CD4-positive, alpha-beta T cell treated with Interleukin-10 for 1 hour (primary cell): ENCODE results near the gene CRACDL.
A peak's percentile ranks its signal among the peaks of the same experiment; 100 is the strongest.
"Not testable (repeated sequence)": the region's sequence is repeated elsewhere in the genome, so short reads cannot be mapped to it uniquely, and the experiment has no call there.

Experiments
- DNase-seq: peaks from one replicate; pipeline ENCODE4 v3.0.0-alpha.2; 2020

CRACDL gene

DNA sequence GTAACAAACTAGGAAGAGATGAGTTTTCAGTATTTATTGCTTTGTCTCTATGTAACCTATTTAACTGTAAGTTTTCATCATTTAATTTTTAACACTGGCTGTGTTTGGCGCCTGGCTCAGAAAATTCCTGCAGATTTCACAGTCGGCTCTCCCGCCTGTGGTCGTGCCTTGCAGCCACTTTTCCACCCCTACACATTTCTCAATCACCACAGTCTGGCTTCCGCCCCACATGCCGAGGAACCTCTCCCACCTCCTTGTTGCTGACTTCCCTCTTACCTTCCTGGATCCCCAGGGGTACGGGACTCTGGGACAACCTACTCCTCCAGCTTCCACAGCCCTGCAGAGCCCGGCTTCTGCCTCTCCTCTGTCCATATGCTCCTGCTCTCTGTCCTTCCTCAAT is 163.5 kb downstream of the CRACDL start:
- DNase-seq: no peak

DNA sequence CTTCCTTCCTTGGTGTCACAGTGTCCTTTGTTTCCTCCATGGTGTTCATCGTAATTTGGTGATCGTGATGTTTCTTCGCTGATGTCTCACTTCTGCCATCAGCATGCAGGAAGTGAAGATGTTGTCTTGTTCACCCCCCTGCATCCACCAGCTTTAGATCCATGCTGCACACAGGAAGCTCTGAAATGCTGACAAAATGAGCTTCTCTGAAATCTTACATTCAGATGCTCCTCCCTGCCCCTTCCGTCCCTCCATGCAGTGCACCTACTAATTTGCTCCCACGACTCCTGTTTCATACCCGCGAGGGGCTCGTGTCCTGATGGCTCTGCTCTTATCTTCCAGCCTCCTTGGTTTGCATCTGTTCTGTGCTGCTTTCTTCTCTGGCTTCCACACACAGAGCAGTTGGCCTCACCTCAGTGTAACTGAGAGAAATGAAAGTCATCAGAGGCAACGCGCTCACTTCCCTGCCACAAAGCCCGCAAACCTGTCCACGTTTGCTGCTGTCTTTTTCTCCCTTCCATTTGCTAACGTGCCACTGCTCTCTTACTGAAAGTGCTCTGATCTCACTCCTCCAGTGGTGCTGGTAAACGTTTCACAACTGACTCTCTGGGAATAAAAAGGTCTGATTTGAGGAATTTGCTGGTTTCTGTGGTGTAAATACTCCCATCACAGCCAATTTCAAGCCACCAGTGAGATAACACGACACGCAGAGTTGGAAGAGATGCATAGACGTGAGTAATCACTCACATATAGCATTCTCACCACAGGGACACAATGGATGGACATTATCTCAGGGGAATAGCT is 164.1 kb downstream of the CRACDL start:
- DNase-seq: peak; percentile 79

DNA sequence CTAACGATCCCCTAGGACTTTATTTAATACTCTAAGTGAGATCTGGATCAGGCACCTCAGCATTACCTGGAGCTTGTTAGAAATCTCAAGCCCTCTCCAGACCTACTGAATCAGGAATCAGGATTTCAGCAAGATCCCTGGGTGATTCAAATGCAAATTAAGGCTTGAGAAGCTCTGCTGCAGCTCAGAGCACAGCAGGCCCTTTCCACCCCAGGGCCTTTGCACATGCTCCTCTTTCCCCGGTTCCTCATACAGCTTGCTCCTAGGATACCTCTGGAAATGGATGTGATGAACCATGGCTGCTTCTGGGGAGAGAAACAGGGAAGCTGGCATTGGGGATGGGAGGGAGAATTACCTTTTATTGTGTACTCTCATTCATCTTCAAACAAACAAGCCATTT is 164.8 kb downstream of the CRACDL start:
- DNase-seq: no peak

DNA sequence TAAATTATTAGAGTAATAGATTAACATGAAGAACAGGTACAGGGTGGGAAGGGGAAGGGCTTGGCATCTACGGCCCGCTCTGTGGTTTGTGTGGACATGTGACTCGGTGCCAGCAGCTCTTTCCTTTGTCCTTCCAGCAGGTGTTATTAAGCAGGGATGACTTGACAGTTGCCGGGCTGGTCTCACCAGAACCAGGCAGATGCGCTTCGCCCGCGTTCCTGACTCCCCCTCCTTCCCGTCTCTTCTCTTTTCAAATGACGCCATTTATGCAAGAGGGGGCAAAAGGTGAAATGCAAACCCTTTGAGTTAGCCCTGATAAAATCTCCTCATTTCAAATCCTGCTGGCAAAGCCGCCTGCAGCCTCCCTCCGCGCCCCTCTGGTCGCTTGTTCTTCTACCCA is 166.2 kb downstream of the CRACDL start:
- DNase-seq: peak; percentile 49

- no peak for DNase-seq
These were observed 166.9 kb downstream of the CRACDL start for GRCh38 chr2:98769114-98769476.

DNA sequence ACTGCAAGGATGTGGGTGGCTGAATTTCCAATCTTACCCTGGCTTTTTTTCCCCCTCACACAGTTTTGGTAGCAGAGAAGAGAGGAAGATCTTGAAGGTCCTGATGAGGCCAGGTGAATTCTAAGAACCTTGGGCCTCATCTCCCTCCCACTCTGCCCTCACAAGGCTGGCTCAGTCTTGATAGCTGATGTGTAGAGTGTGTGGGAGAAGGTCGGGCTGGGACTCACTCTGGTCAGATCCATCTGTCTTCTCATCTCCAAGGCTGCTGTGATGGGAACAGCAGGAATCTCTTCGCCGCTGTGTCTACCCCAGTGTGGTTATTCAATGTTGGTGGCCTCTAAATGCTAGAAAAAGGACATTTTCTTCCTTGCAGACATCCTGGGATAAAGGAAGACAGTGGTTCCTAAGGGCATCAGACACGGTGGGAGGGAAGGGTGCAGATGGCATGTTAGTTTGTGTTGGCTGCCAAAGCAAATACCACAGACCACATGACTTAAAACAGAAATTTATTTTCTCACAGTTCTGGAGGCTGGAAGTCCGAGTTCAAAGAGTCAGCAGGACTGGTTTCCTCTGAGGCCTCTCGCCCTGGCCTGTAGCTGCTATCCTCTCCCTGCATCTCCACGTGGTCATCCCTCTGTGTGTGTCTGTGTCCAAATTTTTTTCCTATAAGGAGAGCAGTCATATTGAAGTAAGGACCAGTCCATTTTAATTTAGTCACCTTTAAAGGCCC is 167.5 kb downstream of the CRACDL start:
- peak; percentile 29 for DNase-seq

GRCh38 chr2:98764499-98764898 is 171.5 kb downstream of the CRACDL start:
- no peak for DNase-seq

DNA sequence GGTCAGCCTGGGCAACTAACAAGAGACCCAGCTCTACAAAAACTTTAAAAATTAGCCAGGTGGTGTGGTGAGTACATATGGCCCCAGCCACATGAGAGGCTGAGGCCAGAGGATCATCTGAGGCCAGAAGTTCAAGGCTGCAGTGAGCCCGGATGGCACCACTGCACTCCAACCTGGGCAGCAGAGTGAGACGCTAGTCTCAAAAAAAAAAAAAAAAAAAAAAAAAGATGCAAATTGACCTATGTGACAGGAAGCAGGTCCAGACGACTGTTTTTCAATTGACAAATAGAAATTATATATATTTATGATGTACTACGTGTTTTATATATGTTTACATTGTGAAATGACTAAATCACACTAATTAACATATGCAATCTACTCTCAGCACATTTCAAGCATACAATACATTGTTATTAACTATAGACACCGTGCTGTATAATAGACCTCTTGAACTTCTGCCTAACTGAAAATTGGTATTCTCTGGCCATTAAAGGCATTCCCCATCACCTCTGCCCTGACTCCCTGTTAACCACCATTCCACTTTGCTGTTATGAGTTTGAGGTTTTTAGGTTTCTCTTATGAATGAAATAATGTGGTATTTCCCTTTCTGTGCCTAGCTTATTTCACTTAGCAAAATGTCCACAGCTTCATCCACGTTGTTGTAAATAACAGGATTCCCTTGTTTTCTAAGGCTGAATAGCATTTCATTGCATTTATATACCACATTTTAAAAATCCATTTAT is 172.6 kb downstream of the CRACDL start:
- no peak for DNase-seq

DNA sequence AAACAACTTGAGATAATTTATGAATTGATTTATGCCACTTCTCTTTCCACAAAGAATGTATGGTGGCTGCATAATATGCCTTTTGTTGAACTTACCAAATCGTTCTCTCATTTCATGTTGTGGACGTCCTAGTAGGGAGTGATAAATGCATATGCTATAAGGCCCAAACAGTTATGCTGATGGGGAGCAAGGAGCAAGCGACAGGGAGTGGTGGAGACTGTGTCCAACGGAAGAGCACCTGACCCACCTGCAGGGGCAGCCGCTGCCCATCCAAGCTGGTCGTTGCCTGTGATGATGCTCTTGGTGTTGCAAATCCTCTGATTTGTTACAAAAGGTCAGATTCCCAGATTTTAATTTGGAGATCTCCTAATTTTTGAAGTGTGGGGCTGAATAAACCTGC is 174.1 kb downstream of the CRACDL start:
- DNase-seq: no peak

DNA sequence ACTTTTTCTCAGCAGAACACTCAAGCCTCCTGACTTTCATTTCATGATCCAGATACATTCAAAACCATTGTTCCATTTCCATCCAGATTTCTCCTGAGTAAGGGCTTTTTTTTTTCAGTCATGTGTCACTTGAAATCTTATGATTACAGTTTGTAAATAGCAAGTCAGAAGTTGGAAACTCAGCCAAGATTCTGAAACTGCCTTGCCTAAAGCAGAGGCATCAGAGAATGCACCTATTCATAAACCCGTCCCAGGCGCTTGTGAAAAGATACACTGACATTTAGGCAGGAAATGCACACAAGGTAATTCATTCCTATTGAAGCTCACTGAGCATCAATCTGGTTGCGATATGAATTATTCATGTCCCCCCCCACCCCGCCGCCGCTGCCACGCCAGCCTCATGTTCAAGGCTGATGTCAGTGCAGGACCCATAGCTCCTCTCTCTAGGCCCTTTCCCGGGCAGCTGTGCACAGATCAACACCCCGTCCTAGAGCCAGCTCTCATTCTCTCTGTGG is 174.7 kb downstream of the CRACDL start:
- peak; percentile 49 for DNase-seq

- no peak for DNase-seq
These were observed 176.0 kb downstream of the CRACDL start for GRCh38 chr2:98759827-98760625.

DNA sequence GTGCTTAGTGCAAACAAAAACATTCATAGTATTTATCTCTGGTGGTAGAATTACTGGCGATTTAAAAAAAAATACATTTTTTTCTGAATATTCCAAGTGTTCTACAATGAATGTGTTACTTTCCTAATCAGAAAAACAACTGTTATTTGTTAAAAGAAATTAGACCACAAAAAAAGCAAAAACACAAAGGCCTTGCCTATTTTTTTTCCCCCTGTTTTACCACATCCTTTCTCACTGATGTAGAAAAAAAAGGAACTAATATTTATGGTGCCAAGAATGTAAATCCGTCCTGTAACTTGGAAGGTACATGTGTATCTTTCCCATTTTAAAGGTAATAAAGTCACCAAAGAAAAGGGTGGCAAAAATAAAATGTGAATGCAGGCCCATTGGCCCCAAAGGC is 176.7 kb downstream of the CRACDL start:
- DNase-seq: peak; percentile 30

DNA sequence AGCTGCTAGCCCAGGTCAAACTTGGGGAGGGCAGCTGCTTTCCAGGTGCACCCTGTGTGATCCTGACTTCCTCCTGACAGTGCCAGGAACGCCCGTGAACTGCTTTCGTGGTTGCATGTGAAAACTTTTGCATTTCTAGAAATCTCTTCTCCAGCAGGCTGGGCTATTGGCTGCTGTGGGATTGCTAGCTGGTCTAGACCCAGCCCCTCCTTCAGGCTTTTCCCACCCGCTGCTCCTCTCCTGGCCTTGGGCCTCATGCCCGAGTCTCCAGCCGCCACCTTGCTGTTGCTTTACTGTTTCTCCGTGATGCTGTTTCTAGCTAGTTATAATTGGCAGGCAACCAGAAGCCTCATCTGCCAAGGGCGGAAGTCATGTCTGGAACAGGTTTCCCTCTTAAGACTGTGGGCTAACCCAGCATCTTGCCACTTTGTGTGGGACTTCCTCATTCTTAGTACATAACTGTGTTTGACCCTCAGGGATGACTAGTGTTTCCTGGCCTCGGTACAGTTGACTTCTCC is 178.1 kb downstream of the CRACDL start:
- DNase-seq: peak; percentile 76

GRCh38 chr2:98753801-98754200 is 182.2 kb downstream of the CRACDL start:
- no peak for DNase-seq

GRCh38 chr2:98752711-98753110 is 183.3 kb downstream of the CRACDL start:
- not testable (repeated sequence) for DNase-seq

GRCh38 chr2:98751748-98752147 is 184.3 kb downstream of the CRACDL start:
- DNase-seq: no peak

DNA sequence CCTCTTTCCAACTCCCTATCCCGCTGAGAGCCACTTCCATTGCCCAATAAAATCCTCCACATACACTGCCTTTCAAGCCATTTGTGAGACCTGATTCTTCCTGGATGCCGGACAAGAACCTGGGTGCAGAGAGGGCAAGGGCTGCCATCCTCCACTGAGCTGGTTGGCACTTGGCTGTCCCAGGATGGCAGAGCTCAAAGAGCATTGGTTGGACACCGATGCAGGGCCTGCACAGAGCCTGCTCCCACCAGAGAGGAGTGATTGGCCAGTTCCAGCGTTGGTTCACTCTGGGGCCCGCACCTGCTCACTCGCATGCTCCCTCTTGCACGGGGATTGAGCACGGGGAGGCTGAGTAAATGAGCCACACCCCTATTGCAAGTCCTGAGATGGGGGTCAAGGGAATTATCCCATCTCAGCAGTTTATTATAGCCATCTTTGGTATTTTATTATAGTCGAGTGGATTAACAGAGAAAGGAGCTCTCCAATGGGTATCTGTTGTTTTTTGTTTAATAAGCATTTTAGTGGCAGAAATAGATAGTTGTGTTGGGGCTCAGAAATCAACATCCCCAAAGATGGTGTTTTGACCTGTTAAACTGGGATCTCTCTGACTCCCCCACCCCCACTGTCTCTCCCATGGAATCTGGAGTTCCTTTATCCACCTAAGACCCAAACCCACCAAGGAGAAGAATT is 185.3 kb downstream of the CRACDL start:
- no peak for DNase-seq

GRCh38 chr2:98749066-98749450 is 187.0 kb downstream of the CRACDL start:
- DNase-seq: no peak

DNA sequence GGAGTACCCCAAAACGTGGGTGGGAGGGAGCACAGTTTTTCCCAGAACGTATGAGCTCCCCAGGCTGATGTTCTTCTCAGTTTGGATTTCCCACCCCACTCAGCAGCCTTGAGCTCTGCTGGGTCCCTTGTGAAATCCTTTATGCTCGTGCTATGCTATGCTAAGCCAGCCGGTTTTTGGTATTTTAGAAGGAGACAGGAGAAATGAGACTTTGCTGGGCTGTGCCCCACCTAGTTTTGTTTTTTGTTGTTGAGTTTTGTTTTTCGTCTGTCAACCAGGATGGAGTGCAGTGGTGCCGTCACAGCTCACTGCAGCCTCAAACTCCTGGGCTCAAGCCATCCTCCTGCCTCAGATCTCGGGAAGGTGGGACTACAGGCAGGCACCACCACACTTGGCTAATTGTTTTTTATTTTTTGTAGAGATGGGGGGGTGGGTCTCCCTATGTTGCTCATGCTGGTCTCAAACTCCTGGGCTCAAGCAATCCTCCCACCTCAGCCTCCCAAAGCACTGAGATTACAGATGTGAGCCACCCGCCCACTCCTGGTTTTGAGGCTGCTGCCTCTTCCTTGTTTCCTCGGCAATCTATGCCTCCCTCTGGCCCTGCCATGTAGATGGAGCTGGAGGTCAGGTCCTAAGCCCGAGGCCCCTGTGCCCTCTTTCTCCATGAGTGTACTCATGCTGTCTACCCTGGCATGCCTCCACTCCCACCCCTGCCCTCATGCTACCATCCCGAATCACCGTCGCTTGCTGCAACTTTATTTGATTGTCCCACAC is 187.5 kb downstream of the CRACDL start:
- DNase-seq: no peak

GRCh38 chr2:98747888-98748287 is 188.1 kb downstream of the CRACDL start:
- DNase-seq: no peak

DNA sequence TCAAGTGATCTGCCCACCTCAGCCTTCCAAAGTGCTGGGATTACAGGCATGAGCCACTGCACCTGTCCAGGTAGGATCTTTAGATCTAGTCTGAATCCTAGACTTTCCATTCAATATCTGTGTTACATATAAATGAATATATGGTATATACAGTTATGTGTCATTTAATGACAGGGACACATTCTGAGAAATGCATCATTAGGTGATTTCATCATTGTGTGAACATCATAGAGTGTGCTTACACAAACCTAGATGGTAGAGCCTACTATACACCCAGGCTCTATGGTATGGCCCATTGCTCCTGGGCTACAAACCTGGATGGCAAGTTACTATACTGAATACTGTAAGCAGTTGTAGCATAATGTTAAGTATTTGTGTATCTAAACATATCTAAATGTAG is 189.6 kb downstream of the CRACDL start:
- no peak for DNase-seq
